ENCODE data around the gene TXNRD1.

TXNRD1 gene

DNA sequence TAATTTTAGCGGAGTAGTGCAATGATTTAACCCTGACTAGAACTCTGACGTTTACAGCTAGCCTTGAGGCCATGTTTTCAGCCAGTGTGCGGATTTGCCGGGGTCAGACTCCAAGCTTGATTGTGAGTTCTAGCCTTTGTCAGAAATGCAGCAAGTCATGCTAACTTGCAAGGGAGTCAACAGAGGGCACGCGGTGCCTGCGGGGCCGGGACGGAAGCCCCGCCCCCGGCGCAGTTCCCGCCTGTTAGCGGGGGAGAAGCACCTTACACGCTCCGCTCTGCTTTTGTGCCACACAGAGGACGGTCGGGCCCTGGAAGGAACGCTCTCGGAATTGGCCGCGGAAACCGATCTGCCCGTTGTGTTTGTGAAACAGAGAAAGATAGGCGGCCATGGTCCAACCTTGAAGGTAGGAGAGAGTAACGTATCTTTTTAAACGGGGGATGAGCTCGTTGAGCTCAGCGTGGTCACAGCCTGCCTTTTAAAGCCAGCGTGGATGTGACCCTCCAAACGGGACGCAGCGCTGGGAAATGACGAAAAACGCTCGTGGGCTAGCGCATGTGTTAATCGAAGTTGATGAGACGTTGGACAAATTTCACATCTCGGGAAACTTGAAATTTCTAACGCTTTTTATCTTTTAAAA is 73.2 kb downstream of the TXNRD1 start (continued):
- TF ChIP-seq, protein P1, sequence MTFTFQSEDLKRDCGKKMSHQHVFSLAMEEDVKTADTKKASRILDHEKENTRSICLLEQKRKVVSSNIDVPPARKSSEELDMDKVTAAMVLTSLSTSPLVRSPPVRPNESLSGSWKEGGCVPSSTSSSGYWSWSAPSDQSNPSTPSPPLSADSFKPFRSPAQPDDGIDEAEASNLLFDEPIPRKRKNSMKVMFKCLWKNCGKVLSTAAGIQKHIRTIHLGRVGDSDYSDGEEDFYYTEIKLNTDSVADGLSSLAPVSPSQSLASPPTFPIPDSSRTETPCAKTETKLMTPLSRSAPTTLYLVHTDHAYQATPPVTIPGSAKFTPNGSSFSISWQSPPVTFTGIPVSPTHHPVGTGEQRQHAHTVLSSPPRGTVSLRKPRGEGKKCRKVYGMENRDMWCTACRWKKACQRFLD (tag by site-specific recombination; IDR thresholded peaks at IDR 0.05) = no peak
- TF ChIP-seq ZNF768 (tag by site-specific recombination; IDR thresholded peaks at IDR 0.05) = no peak
- no peak for TF ChIP-seq ZNF530 (tag by site-specific recombination; IDR thresholded peaks at IDR 0.05; ENCODE audit: low read depth)
- no peak for TF ChIP-seq SETDB1 (IDR thresholded peaks at IDR 0.05; ENCODE audit: insufficient read length, low read length)
- TF ChIP-seq MYNN (tag by site-specific recombination; IDR thresholded peaks at IDR 0.05; ENCODE audit: borderline replicate concordance) = no peak
- no peak for TF ChIP-seq ZNF174 (tag by site-specific recombination; IDR thresholded peaks at IDR 0.05)
- TF ChIP-seq ZBTB6 (tag by site-specific recombination; IDR thresholded peaks at IDR 0.05) = no peak
- TF ChIP-seq KLF16 (tag by site-specific recombination; IDR thresholded peaks at IDR 0.05) = peak; percentile 55
- no peak for TF ChIP-seq KLF7 (tag by site-specific recombination; IDR thresholded peaks at IDR 0.05; ENCODE audit: borderline replicate concordance)
- no peak for TF ChIP-seq ZNF391 (tag by site-specific recombination; IDR thresholded peaks at IDR 0.05; ENCODE audit: borderline replicate concordance, low read depth)
- TF ChIP-seq SCRT1 (tag by site-specific recombination; IDR thresholded peaks at IDR 0.05; ENCODE audit: borderline replicate concordance) = no peak; the same call in 1 of the 2 replicates
- TF ChIP-seq ZNF792 (tag by site-specific recombination; IDR thresholded peaks at IDR 0.05) = no peak
- TF ChIP-seq, protein P2, sequence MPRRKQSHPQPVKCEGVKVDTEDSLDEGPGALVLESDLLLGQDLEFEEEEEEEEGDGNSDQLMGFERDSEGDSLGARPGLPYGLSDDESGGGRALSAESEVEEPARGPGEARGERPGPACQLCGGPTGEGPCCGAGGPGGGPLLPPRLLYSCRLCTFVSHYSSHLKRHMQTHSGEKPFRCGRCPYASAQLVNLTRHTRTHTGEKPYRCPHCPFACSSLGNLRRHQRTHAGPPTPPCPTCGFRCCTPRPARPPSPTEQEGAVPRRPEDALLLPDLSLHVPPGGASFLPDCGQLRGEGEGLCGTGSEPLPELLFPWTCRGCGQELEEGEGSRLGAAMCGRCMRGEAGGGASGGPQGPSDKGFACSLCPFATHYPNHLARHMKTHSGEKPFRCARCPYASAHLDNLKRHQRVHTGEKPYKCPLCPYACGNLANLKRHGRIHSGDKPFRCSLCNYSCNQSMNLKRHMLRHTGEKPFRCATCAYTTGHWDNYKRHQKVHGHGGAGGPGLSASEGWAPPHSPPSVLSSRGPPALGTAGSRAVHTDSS (tag by site-specific recombination; IDR thresholded peaks at IDR 0.05) = no peak
- TF ChIP-seq OSR2 (tag by site-specific recombination; IDR thresholded peaks at IDR 0.05) = 0 out of 2 replicates have a peak, but pooled peaks have one; percentile 25
- peak; percentile 90 for TF ChIP-seq ZNF610 (tag by site-specific recombination; IDR thresholded peaks at IDR 0.05; ENCODE audit: borderline replicate concordance)
- peak; percentile 40; the same call in 1 of the 2 replicates for TF ChIP-seq ZNF580 (tag by site-specific recombination; IDR thresholded peaks at IDR 0.05)
- no peak for TF ChIP-seq ZNF707 (tag by site-specific recombination; IDR thresholded peaks at IDR 0.05)
- no peak for TF ChIP-seq ZNF292 (tag by site-specific recombination; IDR thresholded peaks at IDR 0.05; ENCODE audit: borderline replicate concordance, low read depth)
- no peak for TF ChIP-seq ZNF664 (tag by site-specific recombination; IDR thresholded peaks at IDR 0.05)
- TF ChIP-seq ZNF623 (tag by site-specific recombination; IDR thresholded peaks at IDR 0.05) = 0 out of 2 replicates have a peak, but pooled peaks have one; percentile 13
- TF ChIP-seq, protein P3, sequence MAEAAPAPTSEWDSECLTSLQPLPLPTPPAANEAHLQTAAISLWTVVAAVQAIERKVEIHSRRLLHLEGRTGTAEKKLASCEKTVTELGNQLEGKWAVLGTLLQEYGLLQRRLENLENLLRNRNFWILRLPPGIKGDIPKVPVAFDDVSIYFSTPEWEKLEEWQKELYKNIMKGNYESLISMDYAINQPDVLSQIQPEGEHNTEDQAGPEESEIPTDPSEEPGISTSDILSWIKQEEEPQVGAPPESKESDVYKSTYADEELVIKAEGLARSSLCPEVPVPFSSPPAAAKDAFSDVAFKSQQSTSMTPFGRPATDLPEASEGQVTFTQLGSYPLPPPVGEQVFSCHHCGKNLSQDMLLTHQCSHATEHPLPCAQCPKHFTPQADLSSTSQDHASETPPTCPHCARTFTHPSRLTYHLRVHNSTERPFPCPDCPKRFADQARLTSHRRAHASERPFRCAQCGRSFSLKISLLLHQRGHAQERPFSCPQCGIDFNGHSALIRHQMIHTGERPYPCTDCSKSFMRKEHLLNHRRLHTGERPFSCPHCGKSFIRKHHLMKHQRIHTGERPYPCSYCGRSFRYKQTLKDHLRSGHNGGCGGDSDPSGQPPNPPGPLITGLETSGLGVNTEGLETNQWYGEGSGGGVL (tag by site-specific recombination; IDR thresholded peaks at IDR 0.05) = no peak
- TF ChIP-seq ZNF514 (tag by site-specific recombination; IDR thresholded peaks at IDR 0.05) = no peak
- peak; percentile 67 for TF ChIP-seq ZBTB26 (tag by site-specific recombination; optimal IDR thresholded peaks at IDR 0.05)
- TF ChIP-seq ZSCAN16 (tag by site-specific recombination; IDR thresholded peaks at IDR 0.05) = no peak
- TF ChIP-seq EGR2 (tag by site-specific recombination; IDR thresholded peaks at IDR 0.05; ENCODE audit: low read depth) = 0 out of 2 replicates have a peak, but pooled peaks have one; percentile 29
- TF ChIP-seq ZNF660 (tag by site-specific recombination; IDR thresholded peaks at IDR 0.05) = peak; percentile 94
- TF ChIP-seq GLIS2 (tag by site-specific recombination; IDR thresholded peaks at IDR 0.05) = peak; percentile 62
- TF ChIP-seq WT1 (tag by site-specific recombination; IDR thresholded peaks at IDR 0.05) = peak; percentile 78
- no peak for TF ChIP-seq ZNF645 (tag by site-specific recombination; IDR thresholded peaks at IDR 0.05)
- no peak for TF ChIP-seq ZNF621 (tag by site-specific recombination; IDR thresholded peaks at IDR 0.05)
- TF ChIP-seq ZNF701 (tag by site-specific recombination; IDR thresholded peaks at IDR 0.05) = no peak
- TF ChIP-seq OVOL3 (tag by site-specific recombination; IDR thresholded peaks at IDR 0.05) = 0 out of 2 replicates have a peak, but pooled peaks have one; percentile 24
